Stimulated activated CD4-positive, alpha-beta T cell treated with anti-CD3 and anti-CD28 coated beads, Interleukin-2, amount 100 ng/mL, for 24 hours (primary cell): ENCODE measurements around the gene SOCS2.

Experiments used
- DNase-seq, 2 donors: peaks; one replicate each; pipeline ENCODE4 v3.0.0-alpha.2; 2020

SOCS2 gene

GRCh38 chr12:93568091-93568490, 4.4 kb upstream of the SOCS2 start:
- no peak for DNase-seq

GRCh38 chr12:93569301-93569655, 3.2 kb upstream of the SOCS2 start:
- DNase-seq = no peak

GRCh38 chr12:93569656-93570551, 2.6 kb upstream of the SOCS2 start:
- DNase-seq = peak; percentile 79 to 84

GRCh38 chr12:93570552-93571364, 1.7 kb upstream of the SOCS2 start:
- peak; percentile 89 to 90 for DNase-seq

- peak; percentile 70 to 71 for DNase-seq
Observed at GRCh38 chr12:93571365-93571924, 1.0 kb upstream of the SOCS2 start.

- peak; percentile 31 to 50 for DNase-seq
Observed at GRCh38 chr12:93572712-93573551, 457 bp downstream of the SOCS2 start.

GRCh38 chr12:93573552-93574223, 1.2 kb downstream of the SOCS2 start:
- DNase-seq = peak; percentile 18 to 32

GRCh38 chr12:93577222-93577621, 4.7 kb downstream of the SOCS2 start:
- no peak for DNase-seq

GRCh38 chr12:93578221-93578620, 5.7 kb downstream of the SOCS2 start:
- no peak for DNase-seq

- no peak for DNase-seq
Observed at GRCh38 chr12:93580682-93581081, 8.2 kb downstream of the SOCS2 start.

GRCh38 chr12:93581370-93581769, 8.9 kb downstream of the SOCS2 start:
- no peak for DNase-seq

GRCh38 chr12:93582351-93582750, 9.9 kb downstream of the SOCS2 start:
- DNase-seq = no peak

- no peak for DNase-seq
Observed at GRCh38 chr12:93583627-93584392, 11.3 kb downstream of the SOCS2 start.

GRCh38 chr12:93585247-93585646, 12.8 kb downstream of the SOCS2 start:
- no peak for DNase-seq

GRCh38 chr12:93587611-93588010, 15.1 kb downstream of the SOCS2 start:
- no peak for DNase-seq

GRCh38 chr12:93589081-93589480, 16.6 kb downstream of the SOCS2 start:
- DNase-seq = no peak

GRCh38 chr12:93591137-93591868, 18.8 kb downstream of the SOCS2 start:
- peak; percentile 32 to 35 for DNase-seq

GRCh38 chr12:93592641-93593406, 20.3 kb downstream of the SOCS2 start:
- no peak for DNase-seq

- no peak for DNase-seq
Observed at GRCh38 chr12:93593843-93594242, 21.4 kb downstream of the SOCS2 start.
